ENCODE data around the gene SFN. TPM values are rescaled to one million over a fixed set of nuclear protein-coding genes. Genes with fewer than 3 reads are reported as not detected.

Gene SFN
- total and polyA plus RNA-seq, 2 of the 13 experiments (the other 11 are each of a cell fraction or from before 2014, with no cell fraction given), result 4.3 to 5.6 TPM

GRCh38 chr1:26826261-26827105, 36.5 kb upstream of the SFN start, which contains the start of gene ZDHHC18 (continued):
- TF ChIP-seq HINFP (CRISPR knock-in tag; IDR thresholded peaks at IDR 0.05; ENCODE audit: low read depth), result no peak
- peak; percentile 27 for TF ChIP-seq SKI (IDR thresholded peaks at IDR 0.05; ENCODE audit: partially characterized antibody)
- TF ChIP-seq POLR2AphosphoS2 (IDR thresholded peaks at IDR 0.05; ENCODE audit: low read depth, low read length), result no peak
- no peak for TF ChIP-seq HDAC6 (IDR thresholded peaks at IDR 0.05; ENCODE audit: low read depth, low read length)
- TF ChIP-seq GZF1 (CRISPR knock-in tag; IDR thresholded peaks at IDR 0.05), result no peak
- no peak for TF ChIP-seq GATAD1 (CRISPR knock-in tag; IDR thresholded peaks at IDR 0.05)
- no peak for TF ChIP-seq EED (CRISPR knock-in tag; IDR thresholded peaks at IDR 0.05)
- TF ChIP-seq ZNF574 (CRISPR knock-in tag; IDR thresholded peaks at IDR 0.05), result peak; percentile 94
- 0 out of 2 replicates have a peak, but pooled peaks have one; percentile 16 for TF ChIP-seq ETS1 (CRISPR knock-in tag; IDR thresholded peaks at IDR 0.05)
- TF ChIP-seq MAFF (IDR thresholded peaks at IDR 0.05; ENCODE audit: low read depth, low read length), result no peak
- no peak for TF ChIP-seq ZFP36L2 (CRISPR knock-in tag; IDR thresholded peaks at IDR 0.05)
- TF ChIP-seq PHB2 (IDR thresholded peaks at IDR 0.05; ENCODE audit: partially characterized antibody), result no peak
- no peak for TF ChIP-seq ZNF550 (CRISPR knock-in tag; IDR thresholded peaks at IDR 0.05; ENCODE audit: borderline replicate concordance)
- TF ChIP-seq ZNF589 (CRISPR knock-in tag; conservative IDR thresholded peaks at IDR 0.05), result no peak
- no peak for TF ChIP-seq ZBTB37 (CRISPR knock-in tag; IDR thresholded peaks at IDR 0.05)
- no peak for TF ChIP-seq SRF (IDR thresholded peaks at IDR 0.05; ENCODE audit: low read depth, low read length)
- no peak for TF ChIP-seq TBX2 (CRISPR knock-in tag; IDR thresholded peaks at IDR 0.05; ENCODE audit: borderline replicate concordance)
- TF ChIP-seq CSRNP2 (CRISPR knock-in tag; conservative IDR thresholded peaks at IDR 0.05; ENCODE audit: low read depth), result no peak
- TF ChIP-seq ZNF800 (CRISPR knock-in tag; IDR thresholded peaks at IDR 0.05), result no peak

All from HepG2 (cell line).